ENCODE results near the gene ADGRD2.

Gene ADGRD2

DNA sequence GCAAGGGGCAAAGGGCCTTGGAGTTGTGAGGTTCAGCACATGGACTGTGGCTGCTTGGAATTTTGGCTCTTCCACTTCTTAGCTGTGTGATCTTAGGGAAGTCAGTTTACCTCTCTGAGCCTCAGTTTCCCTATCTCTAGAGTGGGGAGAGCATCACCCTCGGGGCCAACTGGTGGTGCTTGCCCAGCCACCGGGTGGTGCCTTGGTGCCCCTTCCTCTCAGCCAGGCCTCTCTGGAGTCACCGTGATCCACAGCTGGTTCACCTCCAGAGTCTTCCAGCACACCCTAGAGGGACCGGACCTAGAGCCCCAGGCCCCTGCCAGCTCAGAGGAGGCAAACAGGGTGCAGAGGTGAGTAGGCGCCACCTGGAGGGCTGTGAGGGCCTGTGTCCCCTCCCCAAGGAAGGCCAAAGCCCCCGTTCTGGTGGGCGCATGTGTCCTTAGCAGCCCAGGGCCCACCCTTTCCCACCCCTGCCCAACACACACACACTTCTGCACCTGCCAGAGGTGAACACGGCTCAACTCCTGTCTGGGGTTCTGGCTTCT is 7.7 kb downstream of the ADGRD2 start:
- H3K27ac Mint-ChIP-seq: no peak overlapping the region
- H3K36me3 Mint-ChIP-seq (ENCODE audit: low read depth): no peaks in the 10 kb centered on the region
- DNase-seq: no peak
- H3K4me3 Mint-ChIP-seq: no peak overlapping the region
- no peaks in the 10 kb centered on the region for H3K4me1 Mint-ChIP-seq (ENCODE audit: low read depth)
- peaks cover 6% of the 10 kb centered on the region for H3K27me3 Mint-ChIP-seq
- H3K9me3 Mint-ChIP-seq: peaks cover 2% of the 10 kb centered on the region

DNA sequence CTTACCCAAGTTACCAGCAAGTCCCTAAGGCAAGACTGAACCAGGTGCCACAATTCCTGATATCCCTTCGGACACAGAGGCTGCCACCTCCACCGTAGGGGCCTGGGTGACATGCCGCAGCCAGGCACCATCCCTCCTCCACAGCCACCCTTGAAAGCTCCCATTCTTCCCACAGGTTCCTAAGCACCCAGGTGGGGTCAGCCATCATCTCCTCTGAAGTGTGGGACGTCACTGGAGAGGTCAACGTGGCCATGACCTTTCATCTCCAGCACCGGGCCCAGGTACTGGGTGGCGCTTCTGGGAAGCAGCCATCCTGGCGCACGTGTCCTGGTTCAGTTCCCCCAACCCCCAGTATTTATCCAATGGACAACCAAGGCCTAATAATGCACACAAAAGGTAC is 8.2 kb downstream of the ADGRD2 start:
- Mint-ChIP-seq H3K27me3 (peaks cover 6% of the 10 kb centered on the region), H3K27ac (no peak overlapping the region), H3K9me3 (peaks cover 2% of the 10 kb centered on the region), H3K4me3 (no peak overlapping the region), H3K4me1 (ENCODE audit: low read depth) (no peaks in the 10 kb centered on the region), H3K36me3 (ENCODE audit: low read depth) (no peaks in the 10 kb centered on the region)
- no peak for DNase-seq

DNA sequence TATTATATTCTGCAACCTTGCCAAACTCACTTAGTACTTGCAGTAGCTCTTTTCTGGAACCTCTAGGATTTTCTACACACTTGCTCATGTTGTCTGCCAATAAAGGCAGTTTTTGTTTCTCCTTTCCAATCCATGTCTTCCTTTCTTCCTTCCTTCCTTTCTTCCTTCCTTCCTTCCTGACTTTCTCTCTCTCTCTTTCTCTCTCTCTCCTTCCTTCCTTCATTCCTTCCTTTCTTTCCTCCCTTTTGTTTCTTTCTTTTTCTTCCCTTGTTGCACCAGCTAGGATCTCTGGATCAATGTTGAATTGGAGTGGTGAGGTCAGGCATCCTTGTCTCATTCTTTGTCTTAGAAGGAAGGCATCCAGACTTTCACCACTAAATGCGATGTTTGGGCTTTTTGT is 12.5 kb downstream of the ADGRD2 start:
- Mint-ChIP-seq H3K36me3 (ENCODE audit: low read depth) (no peaks in the 10 kb centered on the region), H3K4me1 (ENCODE audit: low read depth) (no peaks in the 10 kb centered on the region), H3K27ac (no peak overlapping the region), H3K4me3 (no peak overlapping the region), H3K27me3 (peaks cover 9% of the 10 kb centered on the region), H3K9me3 (peaks cover 2% of the 10 kb centered on the region)
- DNase-seq: no peak

DNA sequence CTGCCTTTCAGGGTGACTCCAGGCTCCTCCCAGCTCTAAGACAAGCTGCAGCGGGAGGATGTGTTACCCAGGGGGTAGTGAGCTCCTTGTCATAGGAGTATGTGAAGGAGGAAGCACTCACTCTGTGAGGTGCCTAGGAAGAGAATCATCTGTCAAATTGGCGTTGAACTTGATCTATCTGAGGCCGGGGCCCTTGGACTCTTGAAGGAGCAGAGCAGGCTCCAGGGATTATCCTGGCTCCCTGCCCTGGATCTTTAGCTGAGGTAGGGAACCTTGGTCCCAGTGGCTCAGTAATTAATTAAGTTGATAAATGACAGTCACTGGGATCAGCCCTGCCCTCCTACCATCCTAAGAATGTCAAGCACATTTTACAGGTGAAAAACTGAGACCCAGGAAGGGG is 15.5 kb downstream of the ADGRD2 start:
- no peak overlapping the region for H3K27ac Mint-ChIP-seq
- no peaks in the 10 kb centered on the region for H3K36me3 Mint-ChIP-seq (ENCODE audit: low read depth)
- peaks cover 9% of the 10 kb centered on the region for H3K27me3 Mint-ChIP-seq
- no peak for DNase-seq
- no peak overlapping the region for H3K4me3 Mint-ChIP-seq
- no peaks in the 10 kb centered on the region for H3K4me1 Mint-ChIP-seq (ENCODE audit: low read depth)
- peaks cover 2% of the 10 kb centered on the region for H3K9me3 Mint-ChIP-seq

DNA sequence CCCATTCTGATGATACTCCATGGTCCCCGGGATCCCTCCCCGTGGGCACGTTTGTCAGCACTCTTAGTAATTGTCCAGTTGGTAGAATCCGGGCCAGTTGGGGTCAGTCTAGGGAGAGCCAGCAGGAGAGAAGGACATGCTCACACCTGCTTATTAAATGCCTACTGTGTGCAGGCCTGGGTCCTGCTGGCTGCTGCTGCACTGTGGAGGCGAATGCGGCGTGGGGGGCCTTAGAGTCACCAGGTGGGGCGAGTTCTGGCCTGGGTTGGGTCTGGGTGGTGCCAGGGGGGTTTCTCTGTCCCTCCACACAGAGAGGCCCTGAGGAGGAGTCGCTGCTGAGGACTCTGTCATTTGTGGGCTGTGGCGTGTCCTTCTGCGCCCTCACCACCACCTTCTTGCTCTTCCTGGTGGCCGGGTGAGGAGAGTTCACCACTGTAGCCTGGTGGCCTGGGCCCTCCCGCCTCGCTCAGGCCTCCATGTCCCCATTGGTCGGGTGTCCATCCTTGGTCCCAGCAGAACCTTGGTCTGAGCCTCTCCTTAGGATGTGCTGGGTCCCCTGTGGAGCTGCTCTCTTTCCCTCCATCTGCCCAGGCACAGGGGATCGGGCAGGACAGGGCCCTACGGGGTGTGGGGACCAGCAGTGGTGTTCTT is 17.3 kb downstream of the ADGRD2 start:
- H3K9me3 Mint-ChIP-seq: no peaks in the 10 kb centered on the region

DNA sequence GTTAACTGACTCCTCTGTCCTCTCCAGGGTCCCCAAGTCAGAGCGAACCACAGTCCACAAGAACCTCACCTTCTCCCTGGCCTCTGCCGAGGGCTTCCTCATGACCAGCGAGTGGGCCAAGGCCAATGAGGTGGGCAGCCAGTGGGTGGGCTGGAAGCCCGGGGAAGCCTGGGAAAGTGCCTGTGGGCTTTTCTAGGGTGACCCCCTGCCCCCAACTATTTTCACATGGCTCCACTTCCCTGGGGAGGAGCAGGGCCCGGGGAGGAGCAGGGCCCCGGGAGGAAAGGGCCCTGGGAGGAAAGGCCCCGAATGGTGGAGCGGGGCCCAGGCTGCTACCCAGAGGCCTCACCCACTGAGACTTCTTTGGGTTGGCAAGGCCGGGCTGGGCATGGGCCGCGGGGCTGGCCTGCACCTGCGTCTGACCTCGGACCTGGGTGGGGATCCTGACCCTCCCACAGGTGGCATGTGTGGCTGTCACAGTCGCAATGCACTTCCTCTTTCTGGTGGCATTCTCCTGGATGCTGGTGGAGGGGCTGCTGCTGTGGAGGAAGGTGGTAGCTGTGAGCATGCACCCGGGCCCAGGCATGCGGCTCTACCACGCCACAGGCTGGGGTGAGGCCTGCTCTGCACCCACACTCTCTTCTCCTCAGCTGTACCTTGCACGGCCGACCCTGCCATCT is 17.9 kb downstream of the ADGRD2 start:
- H3K27ac Mint-ChIP-seq: no peak overlapping the region

More for the DNA sequence above, 17.3 kb downstream of the ADGRD2 start:
- Mint-ChIP-seq H3K27me3 (peaks cover 12% of the 10 kb centered on the region), H3K4me3 (no peak overlapping the region), H3K27ac (no peak overlapping the region), H3K4me1 (ENCODE audit: low read depth) (no peaks in the 10 kb centered on the region), H3K36me3 (ENCODE audit: low read depth) (no peaks in the 10 kb centered on the region)
- no peak for DNase-seq

DNA sequence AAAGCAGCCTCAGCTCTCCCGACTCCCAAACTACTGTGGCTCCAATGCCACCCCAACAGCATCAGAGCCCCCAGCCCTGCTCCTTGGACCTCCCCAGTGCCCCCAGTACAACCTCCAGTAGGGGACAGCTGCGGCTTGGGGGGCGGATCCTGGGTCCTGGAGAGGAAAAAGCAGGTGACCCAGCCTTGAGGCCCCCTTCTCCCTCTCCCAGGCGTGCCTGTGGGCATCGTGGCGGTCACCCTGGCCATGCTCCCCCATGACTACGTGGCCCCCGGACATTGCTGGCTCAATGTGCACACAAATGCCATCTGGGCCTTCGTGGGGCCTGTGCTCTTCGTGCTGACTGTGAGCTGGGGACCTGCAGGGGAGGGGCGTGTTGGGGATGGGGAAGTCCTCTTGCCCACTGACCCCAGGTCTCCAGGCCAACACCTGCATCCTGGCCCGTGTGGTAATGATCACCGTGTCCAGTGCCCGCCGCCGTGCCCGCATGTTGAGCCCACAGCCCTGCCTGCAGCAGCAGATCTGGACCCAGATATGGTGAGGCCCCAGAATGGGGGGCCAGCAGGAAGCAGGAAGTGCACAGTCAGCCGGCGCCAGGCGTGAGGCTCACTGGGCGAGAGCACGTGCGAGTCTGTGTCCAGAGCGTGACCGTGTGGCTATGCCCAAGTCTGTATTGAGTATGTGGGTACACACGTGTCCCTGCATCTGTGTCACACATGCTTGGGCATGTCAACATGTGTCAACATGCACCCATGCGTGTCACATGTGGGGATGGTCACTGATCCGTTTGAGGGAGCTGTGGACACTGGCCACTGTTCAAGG is 19.0 kb downstream of the ADGRD2 start:
- H3K27me3 Mint-ChIP-seq: peaks cover 17% of the 10 kb centered on the region
- no peaks in the 10 kb centered on the region for H3K36me3 Mint-ChIP-seq (ENCODE audit: low read depth)
- no peaks in the 10 kb centered on the region for H3K9me3 Mint-ChIP-seq
- no peak overlapping the region for H3K4me3 Mint-ChIP-seq
- H3K27ac Mint-ChIP-seq: no peak overlapping the region
- no peaks in the 10 kb centered on the region for H3K4me1 Mint-ChIP-seq (ENCODE audit: low read depth)
- DNase-seq: no peak

More for the DNA sequence above, 17.9 kb downstream of the ADGRD2 start:
- H3K4me3 Mint-ChIP-seq: no peak overlapping the region
- H3K4me1 Mint-ChIP-seq (ENCODE audit: low read depth): no peaks in the 10 kb centered on the region
- no peaks in the 10 kb centered on the region for H3K36me3 Mint-ChIP-seq (ENCODE audit: low read depth)
- no peaks in the 10 kb centered on the region for H3K9me3 Mint-ChIP-seq
- DNase-seq: no peak
- peaks cover 12% of the 10 kb centered on the region for H3K27me3 Mint-ChIP-seq

DNA sequence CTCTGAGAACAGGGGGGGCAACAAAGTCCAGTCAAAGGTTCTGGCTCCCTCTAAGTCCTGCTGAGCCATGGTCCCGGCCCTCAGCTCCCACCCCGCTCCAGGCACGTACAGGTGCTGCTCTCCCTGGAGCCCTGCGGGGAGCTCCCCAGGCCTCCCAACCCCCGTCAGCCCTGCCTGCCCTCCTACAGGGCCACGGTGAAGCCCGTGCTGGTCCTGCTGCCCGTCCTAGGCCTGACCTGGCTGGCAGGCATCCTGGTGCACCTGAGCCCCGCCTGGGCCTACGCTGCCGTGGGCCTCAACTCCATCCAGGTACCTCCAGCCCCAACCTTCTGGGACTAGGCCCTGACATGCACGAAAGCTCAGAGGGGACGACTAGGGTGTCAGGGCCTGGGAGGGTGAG is 20.1 kb downstream of the ADGRD2 start:
- DNase-seq: no peak
- no peaks in the 10 kb centered on the region for H3K36me3 Mint-ChIP-seq (ENCODE audit: low read depth)
- H3K27ac Mint-ChIP-seq: no peak overlapping the region
- H3K27me3 Mint-ChIP-seq: peaks cover 12% of the 10 kb centered on the region
- H3K4me3 Mint-ChIP-seq: no peak overlapping the region
- no peaks in the 10 kb centered on the region for H3K9me3 Mint-ChIP-seq
- no peaks in the 10 kb centered on the region for H3K4me1 Mint-ChIP-seq (ENCODE audit: low read depth)

DNA sequence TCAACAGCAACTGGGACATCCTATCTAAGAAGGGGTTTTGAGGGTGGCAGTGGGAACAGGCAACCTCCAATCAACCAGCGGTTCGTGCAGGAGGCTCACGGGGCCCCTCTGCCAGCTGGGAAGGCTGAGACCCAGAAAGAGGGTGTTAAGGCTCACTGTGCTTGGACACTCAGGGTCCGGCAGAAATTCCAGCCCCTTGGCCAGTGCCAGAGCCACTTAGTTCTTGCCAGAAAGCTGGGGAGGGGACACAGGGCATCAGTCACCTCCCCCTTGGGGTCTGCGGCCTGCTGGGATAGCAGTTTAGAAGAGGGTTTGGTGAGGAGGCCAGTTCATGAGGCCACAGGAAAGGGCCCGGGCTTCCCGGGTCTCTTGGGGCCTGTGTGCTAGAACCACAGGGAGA is 20.5 kb downstream of the ADGRD2 start:
- no peaks in the 10 kb centered on the region for H3K36me3 Mint-ChIP-seq (ENCODE audit: low read depth)
- H3K27me3 Mint-ChIP-seq: peaks cover 10% of the 10 kb centered on the region
- no peak overlapping the region for H3K4me3 Mint-ChIP-seq
- no peak for DNase-seq
- H3K9me3 Mint-ChIP-seq: no peaks in the 10 kb centered on the region
- no peaks in the 10 kb centered on the region for H3K4me1 Mint-ChIP-seq (ENCODE audit: low read depth)
- H3K27ac Mint-ChIP-seq: no peak overlapping the region

DNA sequence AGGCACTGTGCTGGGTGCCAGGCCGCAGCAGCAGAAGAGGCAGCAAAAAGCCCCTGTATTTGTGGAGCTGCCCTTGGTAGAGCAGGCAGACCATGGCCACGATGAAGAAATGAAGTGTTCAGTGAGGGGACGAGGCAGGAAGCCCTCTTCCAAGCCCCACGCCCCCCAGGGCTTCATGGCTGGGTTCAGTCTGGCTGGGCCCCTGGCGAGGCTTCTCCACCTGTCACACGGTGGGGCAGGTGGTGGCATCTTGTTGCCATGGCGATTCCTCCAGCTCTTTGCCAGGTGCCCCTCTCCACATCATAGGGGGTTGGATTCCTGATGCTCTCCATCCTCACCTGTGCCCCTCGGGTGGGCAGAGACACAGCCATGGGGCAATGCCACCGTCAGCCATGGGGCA is 21.5 kb downstream of the ADGRD2 start:
- DNase-seq: no peak
- Mint-ChIP-seq H3K4me3 (no peak overlapping the region), H3K4me1 (ENCODE audit: low read depth) (no peaks in the 10 kb centered on the region), H3K27ac (no peak overlapping the region), H3K9me3 (no peaks in the 10 kb centered on the region), H3K36me3 (ENCODE audit: low read depth) (no peaks in the 10 kb centered on the region), H3K27me3 (peaks cover 16% of the 10 kb centered on the region)

DNA sequence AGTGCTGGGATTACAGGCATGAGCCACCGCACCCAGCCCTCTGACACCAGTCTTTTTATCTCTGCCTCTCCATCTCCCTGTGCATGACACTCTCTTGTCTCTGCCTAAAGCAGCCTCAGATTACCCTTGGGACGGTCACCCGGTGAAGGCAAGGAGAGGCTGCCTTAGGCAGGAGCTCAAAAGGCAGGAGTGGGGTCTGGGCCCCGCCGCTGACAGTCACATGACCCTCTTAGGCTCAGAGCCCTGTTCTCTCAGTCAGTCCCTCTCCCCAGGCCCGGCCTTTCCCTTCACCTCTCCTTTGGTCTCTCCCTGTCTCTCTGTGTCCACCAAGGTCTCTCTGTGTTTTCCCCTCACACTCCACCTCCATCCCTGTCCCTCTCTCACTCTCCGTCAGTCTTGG is 22.5 kb downstream of the ADGRD2 start:
- Mint-ChIP-seq H3K36me3 (ENCODE audit: low read depth) (no peaks in the 10 kb centered on the region), H3K27ac (no peak overlapping the region), H3K4me1 (ENCODE audit: low read depth) (no peaks in the 10 kb centered on the region), H3K9me3 (no peaks in the 10 kb centered on the region), H3K4me3 (no peak overlapping the region), H3K27me3 (peaks cover 22% of the 10 kb centered on the region)
- no peak for DNase-seq

DNA sequence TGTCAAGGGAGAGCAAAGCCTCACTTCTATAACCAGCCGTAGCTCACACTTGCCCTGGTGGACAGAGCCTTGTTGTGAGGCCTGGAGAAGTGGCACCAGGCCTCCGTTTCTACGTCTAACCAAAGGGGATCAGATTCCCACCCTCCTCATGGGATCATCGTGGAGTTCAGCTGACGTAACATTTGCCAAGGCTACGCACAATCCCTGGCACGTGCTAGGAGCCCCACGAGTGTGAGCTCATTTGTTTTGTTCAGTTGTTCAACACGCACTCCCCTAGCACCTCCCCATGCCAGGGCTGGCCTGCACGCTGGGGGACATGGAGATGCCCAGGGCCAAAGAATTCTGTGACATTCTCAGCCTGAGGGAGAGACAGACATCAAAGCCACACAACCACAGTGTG is 23.1 kb downstream of the ADGRD2 start:
- H3K27ac Mint-ChIP-seq: no peak overlapping the region
- no peaks in the 10 kb centered on the region for H3K9me3 Mint-ChIP-seq
- H3K27me3 Mint-ChIP-seq: peaks cover 26% of the 10 kb centered on the region
- H3K36me3 Mint-ChIP-seq (ENCODE audit: low read depth): no peaks in the 10 kb centered on the region
- DNase-seq: no peak
- no peaks in the 10 kb centered on the region for H3K4me1 Mint-ChIP-seq (ENCODE audit: low read depth)
- no peak overlapping the region for H3K4me3 Mint-ChIP-seq

DNA sequence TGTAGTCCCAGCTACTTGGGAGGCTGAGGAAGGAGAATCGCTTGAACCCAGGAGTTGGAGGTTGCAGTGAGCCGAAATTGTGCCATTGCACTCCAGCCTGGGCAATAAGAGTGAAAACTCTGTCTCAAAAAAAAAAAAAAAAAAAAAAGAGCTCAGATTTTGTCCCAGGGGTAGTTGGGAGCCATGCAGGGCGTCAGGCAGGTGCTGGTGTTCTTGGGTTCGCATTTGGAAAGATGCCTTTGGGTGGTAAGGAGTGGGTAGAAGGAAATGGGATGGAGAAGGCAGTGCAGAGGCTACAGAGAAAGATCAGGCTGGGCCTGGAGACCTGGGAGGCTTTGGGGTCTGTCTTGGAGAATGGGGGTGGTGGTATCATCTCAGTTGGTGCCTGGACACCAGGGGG is 23.9 kb downstream of the ADGRD2 start:
- H3K36me3 Mint-ChIP-seq (ENCODE audit: low read depth): no peaks in the 10 kb centered on the region
- H3K27me3 Mint-ChIP-seq: peaks cover 33% of the 10 kb centered on the region
- DNase-seq: no peak
- no peaks in the 10 kb centered on the region for H3K4me1 Mint-ChIP-seq (ENCODE audit: low read depth)
- H3K4me3 Mint-ChIP-seq: no peak overlapping the region
- H3K9me3 Mint-ChIP-seq: no peaks in the 10 kb centered on the region
- H3K27ac Mint-ChIP-seq: no peak overlapping the region

DNA sequence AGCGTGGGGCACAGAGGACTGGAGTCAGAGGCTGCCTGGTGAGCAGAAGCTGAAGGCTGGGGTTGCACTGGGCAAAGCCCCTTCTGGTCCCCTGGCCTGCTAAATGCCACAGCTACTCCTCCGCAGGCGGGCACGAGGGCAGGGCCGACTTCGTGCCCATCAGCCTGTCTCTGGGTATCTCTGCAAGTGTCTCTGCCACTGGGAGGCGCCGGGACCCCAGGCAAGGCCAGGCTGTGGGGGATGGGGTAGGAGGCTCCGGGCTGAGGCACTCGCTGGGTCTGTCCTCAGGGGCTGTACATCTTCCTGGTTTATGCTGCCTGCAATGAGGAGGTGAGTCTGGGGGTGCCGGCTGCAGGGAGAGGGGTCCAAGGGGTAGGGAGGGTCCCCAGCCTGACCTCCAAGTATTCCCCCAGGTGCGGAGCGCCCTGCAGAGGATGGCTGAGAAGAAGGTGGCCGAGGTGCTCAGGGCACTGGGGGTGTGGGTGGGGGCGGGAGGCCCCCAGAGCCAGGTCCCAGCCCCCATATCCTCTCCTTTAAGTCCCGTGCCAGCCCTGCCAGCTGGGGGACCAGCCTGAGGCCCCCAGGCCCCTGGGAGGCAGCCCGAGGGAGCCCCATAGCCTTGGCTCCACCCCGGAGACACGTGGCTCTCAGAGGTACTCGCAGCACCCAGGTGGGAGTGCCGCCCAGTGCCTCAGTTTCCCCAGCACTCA is 25.1 kb downstream of the ADGRD2 start:
- Mint-ChIP-seq H3K27me3 (peaks cover 39% of the 10 kb centered on the region), H3K4me1 (ENCODE audit: low read depth) (no peaks in the 10 kb centered on the region), H3K4me3 (no peak overlapping the region)

More for the DNA sequence above, 25.1 kb downstream of the ADGRD2 start:
- Mint-ChIP-seq H3K27ac (no peak overlapping the region), H3K36me3 (ENCODE audit: low read depth) (no peaks in the 10 kb centered on the region), H3K9me3 (no peaks in the 10 kb centered on the region)
- no peak for DNase-seq
